Kasumi-1 (cell line): ENCODE measurements around the gene MRPL21.

Experiments
- DNase-seq, 2 experiments: peaks; one replicate each; lab custom pipeline; 2025; lab: John Stamatoyannopoulos, UW

MRPL21 gene

DNA sequence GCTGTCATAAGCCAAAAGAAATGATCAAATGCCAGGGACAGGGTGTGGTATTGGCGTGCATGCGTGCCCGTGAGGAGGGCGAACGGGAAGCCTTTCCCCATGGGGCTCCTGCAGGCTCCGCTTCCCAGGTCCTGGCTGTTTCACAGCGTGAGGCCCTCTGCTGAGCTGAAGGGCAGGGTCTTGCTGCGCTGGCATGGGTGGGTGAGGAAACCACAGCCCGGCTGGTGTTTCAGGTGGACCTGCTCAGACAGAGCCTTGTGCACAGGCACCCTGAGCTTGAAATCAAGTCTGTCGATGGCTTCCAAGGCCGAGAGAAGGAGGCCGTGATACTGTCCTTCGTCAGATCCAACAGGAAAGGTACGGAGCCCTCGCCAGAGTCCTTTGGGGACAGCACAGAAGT, 31.4 kb upstream of the MRPL21 start:
- DNase-seq: no peak

DNA sequence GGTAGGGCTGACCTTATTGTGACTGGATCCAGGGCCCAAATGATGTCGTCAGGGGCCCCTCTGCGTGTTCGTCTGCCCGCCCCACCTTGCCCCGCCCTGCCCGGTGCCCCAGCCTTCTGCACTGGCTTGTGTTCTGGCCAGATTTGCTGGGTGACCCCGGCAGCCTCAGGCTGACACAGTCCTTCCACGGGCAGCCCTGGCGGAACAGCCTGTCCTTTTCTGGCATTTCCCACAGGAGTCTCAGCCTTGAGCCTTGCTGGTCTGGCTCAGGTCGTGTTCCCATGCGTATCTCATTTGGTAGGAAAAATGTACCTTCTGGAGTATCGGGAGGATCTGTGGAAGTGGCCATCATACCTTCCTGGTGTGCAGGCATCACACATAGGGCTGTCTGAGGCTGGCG, 31.0 kb upstream of the MRPL21 start:
- no peak for DNase-seq

GRCh38 chr11:68934321-68934645, 30.7 kb upstream of the MRPL21 start:
- no peak for DNase-seq

DNA sequence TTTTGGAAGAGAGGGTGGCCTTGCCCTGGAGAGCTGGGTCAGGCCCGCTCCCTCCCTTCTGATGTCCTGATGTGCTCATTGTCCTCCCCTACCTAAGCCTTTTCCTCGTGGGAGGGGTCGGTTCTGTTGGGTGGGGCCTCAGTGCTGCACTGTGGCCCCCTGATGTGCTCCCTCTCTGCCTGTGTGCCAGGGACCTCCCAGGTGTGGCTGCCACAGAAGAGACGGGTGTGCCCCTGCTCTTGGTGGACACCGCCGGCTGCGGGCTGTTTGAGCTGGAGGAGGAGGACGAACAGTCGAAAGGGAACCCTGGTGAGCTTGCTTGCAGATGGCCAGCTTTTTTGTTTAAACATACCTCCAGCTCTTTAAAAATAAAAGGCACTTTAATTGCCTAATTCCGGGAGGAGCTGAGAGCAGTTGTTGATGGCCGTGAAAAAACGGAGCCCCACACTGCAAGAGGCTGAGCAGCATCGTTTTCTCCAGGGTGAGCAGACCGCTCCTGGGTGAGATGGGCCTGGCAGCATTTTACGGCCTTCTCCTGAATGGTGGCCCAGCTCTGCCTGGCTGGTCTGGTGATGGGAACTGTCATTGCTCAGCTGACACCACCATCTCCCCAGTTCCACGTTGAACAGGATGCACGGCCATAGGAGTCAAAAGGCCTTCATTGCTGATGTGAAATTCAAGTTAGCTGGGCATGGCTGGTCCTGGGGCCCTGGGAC, 30.1 kb upstream of the MRPL21 start:
- no peak for DNase-seq

DNA sequence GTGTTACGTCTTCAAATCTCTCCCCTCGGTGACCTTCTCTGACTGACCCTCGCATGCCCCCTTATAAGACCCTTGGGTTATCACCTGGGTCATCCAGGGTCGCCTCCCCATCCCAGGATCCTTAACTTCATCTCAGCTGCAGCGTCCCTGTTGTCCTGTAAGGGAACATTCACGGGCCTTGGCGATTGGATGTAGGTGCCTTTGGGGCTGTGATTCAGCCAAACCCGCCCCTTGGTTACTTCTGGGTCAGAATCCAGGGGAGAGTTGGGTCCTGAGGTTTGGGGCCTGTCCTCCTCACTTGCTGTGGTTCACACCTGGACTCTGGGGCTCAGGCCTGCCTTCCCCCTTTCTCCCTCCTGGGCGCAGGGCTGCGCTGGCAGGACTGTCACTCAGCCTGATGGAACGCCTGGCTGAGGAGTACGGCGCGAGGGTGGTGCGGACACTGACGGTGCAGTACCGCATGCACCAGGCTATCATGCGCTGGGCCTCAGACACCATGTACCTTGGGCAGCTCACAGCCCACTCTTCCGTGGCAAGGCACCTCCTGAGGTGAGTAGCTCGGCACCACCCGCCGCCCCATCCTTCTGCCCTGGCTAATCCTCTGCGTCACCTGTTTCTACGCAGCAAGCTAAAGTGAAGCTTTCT, 29.4 kb upstream of the MRPL21 start:
- no peak for DNase-seq

- no peak for DNase-seq
Measured at GRCh38 chr11:68932358-68932757, 28.7 kb upstream of the MRPL21 start.

GRCh38 chr11:68931911-68932310, 28.3 kb upstream of the MRPL21 start:
- no peak for DNase-seq

DNA sequence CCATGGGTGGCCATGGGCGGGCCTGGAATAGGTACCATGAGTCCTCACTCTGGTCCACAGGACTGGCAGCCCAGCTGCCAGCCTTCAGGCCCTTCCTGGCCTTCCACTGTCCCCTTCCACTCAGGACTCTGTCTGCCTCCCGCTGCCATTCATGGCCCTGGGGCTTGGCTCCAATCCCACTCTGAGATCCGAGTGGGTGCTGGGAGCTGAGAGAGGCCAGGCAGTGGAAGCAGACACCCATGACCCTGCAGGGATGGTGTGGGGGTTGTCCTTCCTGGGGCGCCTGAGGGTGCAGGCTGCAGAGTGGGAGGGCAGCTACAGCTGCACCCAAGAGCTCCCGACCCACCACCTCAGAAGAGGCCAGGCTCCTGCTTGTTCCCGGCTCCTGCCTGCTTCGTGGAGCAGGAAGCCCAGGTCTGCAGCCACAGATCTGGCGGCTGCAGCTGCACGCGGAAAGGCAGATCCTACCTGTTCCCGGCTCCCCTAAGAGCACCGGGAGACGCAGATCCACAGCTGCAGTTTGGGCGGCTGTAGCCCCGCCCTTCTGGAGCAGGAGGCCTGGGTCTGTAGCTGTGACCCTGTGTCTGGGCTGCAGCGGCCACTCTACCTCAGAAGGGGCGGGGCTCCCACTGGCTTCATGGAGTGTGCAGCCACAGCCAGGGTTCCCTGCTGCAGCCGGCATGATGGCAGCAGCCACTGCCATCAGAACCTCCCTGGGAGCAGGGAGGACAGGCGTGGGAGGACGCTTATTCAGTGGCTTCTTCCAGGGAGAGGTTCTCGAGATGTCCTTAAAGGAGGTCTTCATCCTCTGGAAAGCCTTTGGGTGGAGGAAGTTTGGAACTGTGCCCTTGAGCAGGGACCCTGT, 27.6 kb upstream of the MRPL21 start:
- DNase-seq: no peak

DNA sequence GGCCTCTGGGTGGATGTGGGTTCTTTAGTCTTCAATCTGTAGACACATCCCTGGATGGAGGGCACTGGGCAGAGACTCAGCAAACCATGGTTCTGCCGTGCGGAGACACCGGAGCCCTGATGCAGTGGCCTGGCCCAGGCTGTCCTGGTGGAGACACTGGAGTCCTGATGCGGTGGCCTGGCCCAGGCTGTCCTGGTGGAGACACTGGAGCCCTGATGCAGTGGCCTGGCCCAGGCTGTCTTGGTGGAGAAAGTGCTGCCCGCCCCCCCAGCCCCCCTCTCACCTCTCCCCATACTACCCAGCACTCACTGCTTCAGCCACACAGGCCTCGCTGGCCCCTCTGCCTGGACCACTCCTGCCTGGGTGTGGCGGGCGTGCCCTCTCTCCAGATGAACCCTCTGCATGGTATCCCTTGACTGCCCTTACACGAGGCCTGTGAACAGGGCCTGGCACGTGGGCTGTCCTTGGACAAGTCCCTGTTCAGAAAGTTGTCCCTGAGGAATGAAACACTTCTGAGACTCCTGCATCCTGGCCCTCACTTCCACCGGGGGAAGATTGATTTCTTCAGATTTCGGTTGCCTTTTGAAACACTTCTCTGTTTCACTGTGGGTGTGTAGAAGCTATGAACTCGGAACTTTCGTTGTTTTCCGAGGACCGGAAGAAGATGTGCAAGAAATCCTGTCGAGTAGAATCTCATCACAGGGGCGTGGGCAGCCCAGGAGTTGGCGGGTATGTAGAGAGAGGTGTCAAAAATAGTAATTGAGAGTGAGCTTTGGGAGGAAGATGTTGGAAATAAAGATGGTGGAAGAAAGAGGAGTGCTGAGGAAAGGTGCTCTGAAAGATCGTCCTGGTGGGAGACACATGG, 26.3 kb upstream of the MRPL21 start:
- no peak for DNase-seq

DNA sequence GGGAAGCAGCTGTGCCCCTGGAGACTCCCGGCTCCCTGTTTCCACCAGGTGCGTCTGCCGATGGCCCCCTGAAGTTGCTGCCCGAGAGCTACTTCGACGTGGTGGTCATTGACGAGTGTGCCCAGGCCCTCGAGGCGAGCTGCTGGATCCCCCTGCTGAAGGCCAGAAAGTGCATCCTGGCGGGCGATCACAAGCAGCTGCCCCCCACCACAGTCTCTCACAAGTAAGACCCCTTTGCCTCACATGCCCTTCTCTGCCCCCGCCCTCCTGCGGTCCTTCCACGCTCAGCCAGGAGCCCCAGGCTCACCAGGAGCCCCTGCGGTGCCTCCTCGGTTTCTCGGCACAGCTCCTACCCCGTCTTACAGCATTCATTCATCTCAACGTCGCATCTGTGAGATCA, 25.5 kb upstream of the MRPL21 start:
- no peak for DNase-seq

DNA sequence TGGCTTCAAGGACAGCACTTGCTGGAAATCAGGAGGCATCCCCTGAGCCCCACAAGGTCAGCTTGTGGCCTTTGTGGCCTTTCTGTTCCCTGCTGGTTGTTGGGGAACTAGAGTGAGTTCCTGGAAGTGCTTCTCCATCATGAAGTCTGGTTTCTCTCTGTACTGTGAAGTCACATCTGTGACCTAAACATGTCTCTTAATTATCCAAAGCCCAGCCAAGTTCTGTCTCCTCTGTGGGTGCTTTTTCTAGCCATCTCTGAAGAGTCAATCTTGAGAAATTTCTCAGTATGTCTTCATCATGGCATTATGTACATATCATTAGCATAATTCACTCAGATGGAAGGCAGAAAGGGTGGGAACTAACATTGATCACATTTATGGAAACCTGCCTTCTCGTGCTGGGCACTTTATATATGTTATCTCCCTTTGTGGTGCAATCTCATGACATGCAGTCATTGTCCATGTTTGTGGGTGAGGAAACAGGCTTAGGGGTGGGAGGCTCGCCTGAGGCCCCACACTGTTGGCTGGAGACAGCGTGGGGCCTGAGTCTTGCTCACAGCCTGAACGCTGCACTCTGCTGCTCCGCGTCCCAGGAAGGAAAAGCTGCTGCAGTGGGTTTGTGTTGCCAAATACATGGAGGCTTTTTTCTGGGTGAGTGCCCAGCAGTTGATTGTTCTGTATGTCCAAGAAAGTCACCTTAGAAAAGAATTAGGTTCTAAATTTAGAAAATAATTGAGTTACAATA, 24.7 kb upstream of the MRPL21 start:
- DNase-seq: peak; percentile 60 to 63

DNA sequence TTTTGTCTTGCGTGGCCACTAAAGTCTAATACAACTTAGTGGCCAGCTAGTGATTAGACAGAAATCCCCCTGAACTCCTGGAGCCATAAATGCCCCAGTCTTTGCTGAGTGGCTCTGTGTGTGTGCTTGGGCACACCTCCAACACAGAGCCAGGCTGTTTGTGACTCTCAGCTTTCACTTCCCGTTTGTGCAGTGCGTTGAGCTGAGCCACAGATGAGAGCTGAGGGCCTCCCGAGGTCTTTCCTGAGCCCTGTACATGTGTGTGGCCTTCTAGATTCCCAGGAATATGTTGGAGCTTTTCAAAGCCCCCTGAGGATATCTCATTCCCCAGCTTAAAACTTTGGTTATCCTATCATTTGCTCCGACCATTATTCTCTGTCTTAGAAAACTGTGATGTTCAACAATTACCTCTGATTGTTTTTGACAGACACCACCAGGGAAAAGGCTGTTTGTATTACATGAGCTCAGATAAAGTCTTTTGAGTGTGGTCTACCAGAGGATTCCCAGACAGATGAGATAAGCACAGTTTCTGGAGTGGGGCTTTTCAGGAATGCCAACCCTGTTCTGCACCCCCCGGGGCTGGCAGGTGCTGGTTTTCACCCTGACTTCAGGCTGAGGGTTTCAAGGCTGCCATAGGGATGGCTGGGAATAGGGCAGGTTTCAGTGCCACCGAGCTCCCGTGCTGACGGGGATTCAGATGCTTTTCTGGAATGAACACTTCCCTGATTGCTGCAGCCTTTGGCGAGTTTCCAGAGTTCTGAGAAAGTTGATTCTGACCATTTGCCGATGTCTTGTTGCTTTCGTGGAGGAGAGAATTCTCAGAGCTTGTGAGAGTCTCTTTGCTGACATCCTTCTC, 23.9 kb upstream of the MRPL21 start:
- DNase-seq: peak; percentile 88 to 89

- DNase-seq: no peak
Measured at GRCh38 chr11:68925611-68926010, 22.0 kb upstream of the MRPL21 start.

DNA sequence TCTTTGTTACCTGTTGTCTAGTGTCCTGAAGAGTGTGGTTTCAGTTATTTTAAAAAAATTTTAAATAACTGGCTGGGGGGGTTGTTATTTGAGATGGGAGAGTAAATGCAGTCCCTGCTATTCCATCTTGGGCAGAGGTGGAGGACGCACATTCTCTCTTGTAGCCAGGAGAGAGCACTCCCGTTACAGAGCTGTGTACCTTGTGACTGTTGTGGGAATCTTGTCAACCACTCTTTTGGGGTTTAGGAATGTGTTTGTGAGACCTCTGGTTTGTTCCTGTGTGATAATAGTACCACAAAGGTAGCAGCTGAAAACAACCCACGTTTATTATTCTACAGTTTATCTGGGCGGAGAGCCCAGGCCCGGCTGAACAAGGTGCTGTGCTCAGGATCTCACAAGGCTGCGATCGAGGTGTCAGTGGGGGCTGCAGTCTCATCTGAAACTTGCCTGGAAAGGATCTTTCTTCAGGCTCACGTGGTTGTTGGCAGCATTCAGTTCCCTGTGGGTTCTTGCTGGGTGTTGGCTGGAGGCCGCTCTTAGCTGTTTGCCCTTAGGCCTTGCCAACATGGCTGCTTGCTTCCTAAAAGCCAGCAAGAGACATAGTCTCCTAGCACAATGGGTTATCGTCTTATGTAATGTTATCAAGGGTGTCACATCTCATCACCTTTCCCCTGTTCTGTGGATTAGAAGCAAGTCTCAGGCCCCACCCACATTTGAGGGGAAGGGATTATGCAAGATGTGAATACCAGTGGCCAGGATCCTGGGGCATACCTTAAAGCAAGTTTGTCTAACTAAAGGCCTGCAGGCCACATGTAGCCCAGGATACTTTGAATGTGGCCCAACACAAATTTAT, 20.7 kb upstream of the MRPL21 start:
- no peak for DNase-seq

GRCh38 chr11:68923614-68924013, 20.0 kb upstream of the MRPL21 start:
- no peak for DNase-seq

DNA sequence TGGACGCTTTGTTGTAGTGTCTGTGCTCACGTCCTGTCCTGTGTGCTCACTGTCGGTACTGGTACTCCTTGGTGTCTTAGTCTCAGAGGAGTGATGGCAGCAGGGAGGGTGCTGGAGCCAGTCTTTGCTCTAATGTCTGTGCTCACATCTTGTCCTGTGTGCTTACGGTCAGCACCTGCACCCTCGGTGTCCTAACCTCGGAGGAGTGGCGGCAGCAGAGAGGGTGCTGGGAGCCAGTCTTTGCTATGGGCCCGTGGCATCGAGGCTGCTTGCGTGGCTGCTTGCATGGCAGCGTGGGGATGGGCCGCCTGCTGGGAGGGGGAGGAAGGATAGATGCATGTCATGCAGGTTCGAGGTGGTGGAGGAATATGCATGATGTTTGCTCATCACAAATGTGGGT, 12.8 kb upstream of the MRPL21 start:
- no peak for DNase-seq

DNA sequence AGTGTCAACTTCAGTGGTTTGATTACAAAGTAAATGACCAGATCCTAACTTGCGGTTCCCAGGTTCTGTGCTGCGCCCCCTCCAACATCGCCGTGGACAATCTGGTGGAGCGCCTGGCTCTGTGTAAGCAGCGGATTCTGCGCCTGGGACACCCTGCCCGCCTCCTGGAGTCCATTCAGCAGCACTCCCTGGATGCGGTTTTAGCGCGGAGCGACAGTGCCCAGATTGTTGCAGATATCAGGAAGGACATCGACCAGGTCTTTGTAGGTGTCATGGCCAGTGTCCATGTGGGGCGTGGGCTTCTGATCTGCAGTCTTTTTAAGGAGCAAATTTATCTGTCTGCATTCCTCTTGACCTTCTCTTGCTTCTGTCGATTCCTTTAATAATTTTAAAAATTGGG, 11.1 kb upstream of the MRPL21 start:
- no peak for DNase-seq

GRCh38 chr11:68913188-68913587, 9.6 kb upstream of the MRPL21 start:
- DNase-seq: no peak

DNA sequence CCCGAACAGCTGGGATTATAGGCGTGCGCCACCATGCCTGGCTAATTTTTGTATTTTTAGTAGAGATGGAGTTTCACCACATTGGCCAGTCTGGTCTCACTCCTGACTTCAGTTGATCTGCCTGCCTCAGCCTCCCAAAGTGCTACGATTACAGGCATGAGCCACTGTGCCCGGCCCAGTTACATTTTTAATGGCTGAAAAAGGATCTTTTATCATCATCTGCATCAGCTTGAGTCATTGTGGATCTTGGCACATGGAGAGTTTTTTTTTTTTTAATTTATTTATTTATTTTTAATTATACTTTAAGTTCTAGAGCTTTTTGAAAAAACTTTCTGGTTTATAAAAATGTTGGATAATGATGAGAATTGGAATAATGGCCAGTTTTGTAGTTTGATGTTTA, 8.6 kb upstream of the MRPL21 start:
- no peak for DNase-seq

DNA sequence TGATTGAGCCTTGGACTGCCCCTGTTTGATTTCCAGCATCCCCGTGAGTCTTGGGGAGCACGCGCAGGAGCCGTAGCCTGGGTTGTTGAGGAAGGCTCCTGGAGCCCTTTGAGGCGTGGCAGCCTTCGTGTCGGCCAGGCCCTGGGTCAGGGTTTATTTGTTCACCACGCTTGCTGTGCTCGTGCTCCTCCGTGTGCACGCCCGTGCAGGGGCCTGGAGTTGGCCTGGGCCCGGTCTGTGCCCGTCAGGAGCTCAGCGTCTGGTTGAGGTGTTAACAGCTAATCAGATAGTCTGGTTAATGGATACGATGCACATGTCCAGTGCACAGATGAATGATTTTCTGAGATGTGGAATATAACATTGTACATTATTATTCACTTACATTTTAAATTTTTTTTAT, 8.1 kb upstream of the MRPL21 start:
- DNase-seq: no peak
